SH-SY5Y (cell line): Measurements from ENCODE around the gene DYNC2LI1.

Source experiments
- GATA2 ChIP-seq: IDR thresholded peaks from 2 replicates; pipeline ENCODE4 v1.6.1; 2011; ENCODE audit warnings: mild to moderate bottlenecking, low read depth, low read length
- GATA3 ChIP-seq: IDR thresholded peaks from 2 replicates; pipeline ENCODE4 v1.6.1; 2011; ENCODE audit warnings: low read depth, mild to moderate bottlenecking, low read length, moderate library complexity

- no peak for TF ChIP-seq GATA3
- no peak for TF ChIP-seq GATA2
Observed at GRCh38 chr2:43837831-43838559, 64.2 kb downstream of the DYNC2LI1 start.
